ENCODE results near the gene VPS35L.
"Not testable (repeated sequence)": the region's sequence is repeated elsewhere in the genome, so short reads cannot be mapped to it uniquely, and the experiment has no call there.

VPS35L gene

GRCh38 chr16:19711643-19712042 is 156.1 kb downstream of the VPS35L start:
- no peak for DNase-seq (ENCODE audit: low read depth, low spot score)

GRCh38 chr16:19712418-19713058 is 157.0 kb downstream of the VPS35L start:
- no peak for DNase-seq (ENCODE audit: low read depth, low spot score)

GRCh38 chr16:19713697-19714096 is 158.2 kb downstream of the VPS35L start:
- no peak for DNase-seq (ENCODE audit: low read depth, low spot score)

GRCh38 chr16:19715566-19715965 is 160.1 kb downstream of the VPS35L start:
- DNase-seq (ENCODE audit: low read depth, low spot score) = no peak

GRCh38 chr16:19716183-19716582 is 160.7 kb downstream of the VPS35L start:
- no peak for DNase-seq (ENCODE audit: low read depth, low spot score)

GRCh38 chr16:19716728-19717127 is 161.2 kb downstream of the VPS35L start:
- not testable (repeated sequence) for DNase-seq (ENCODE audit: low read depth, low spot score)

GRCh38 chr16:19717314-19717713 is 161.8 kb downstream of the VPS35L start:
- DNase-seq (ENCODE audit: low read depth, low spot score) = no peak

- peak; percentile 59 for DNase-seq (ENCODE audit: low read depth, low spot score)
Measured at GRCh38 chr16:19717741-19718623, 162.5 kb downstream of the VPS35L start, which contains the start of the genes IQCK and KNOP1. IQCK (plus strand) TSS chr16:19718271; CDS start chr16:19718307, 36 bp downstream. KNOP1 (minus strand) TSS chr16:19718227; CDS start chr16:19715035, 3,192 bp downstream.

GRCh38 chr16:19718624-19718965 is 163.1 kb downstream of the VPS35L start:
- no peak for DNase-seq (ENCODE audit: low read depth, low spot score)

- DNase-seq (ENCODE audit: low read depth, low spot score) = no peak
Measured at GRCh38 chr16:19722269-19722952, 166.9 kb downstream of the VPS35L start.

GRCh38 chr16:19722981-19723380 is 167.5 kb downstream of the VPS35L start:
- DNase-seq (ENCODE audit: low read depth, low spot score) = no peak

GRCh38 chr16:19728636-19728965 is 173.1 kb downstream of the VPS35L start:
- DNase-seq (ENCODE audit: low read depth, low spot score) = no peak

GRCh38 chr16:19733551-19733950 is 178.0 kb downstream of the VPS35L start:
- no peak for DNase-seq (ENCODE audit: low read depth, low spot score)

GRCh38 chr16:19735074-19735867 is 179.8 kb downstream of the VPS35L start:
- no peak for DNase-seq (ENCODE audit: low read depth, low spot score)

GRCh38 chr16:19737306-19738038 is 182.0 kb downstream of the VPS35L start:
- DNase-seq (ENCODE audit: low read depth, low spot score) = no peak

- DNase-seq (ENCODE audit: low read depth, low spot score) = no peak
Measured at GRCh38 chr16:19741354-19741753, 185.9 kb downstream of the VPS35L start.

- no peak for DNase-seq (ENCODE audit: low read depth, low spot score)
Measured at GRCh38 chr16:19743816-19744159, 188.3 kb downstream of the VPS35L start.

GRCh38 chr16:19744670-19745069 is 189.2 kb downstream of the VPS35L start:
- no peak for DNase-seq (ENCODE audit: low read depth, low spot score)

- no peak for DNase-seq (ENCODE audit: low read depth, low spot score)
Measured at GRCh38 chr16:19745286-19746010, 189.9 kb downstream of the VPS35L start.

- DNase-seq (ENCODE audit: low read depth, low spot score) = no peak
Measured at GRCh38 chr16:19746561-19746960, 191.1 kb downstream of the VPS35L start.

All from iPS DF 19.7 (cell line).